ENCODE results near the gene MAJIN. TPM values are rescaled to one million over a fixed set of nuclear protein-coding genes. Genes with fewer than 3 reads are reported as not detected.

Gene MAJIN
- total and polyA plus RNA-seq, 4 donors, result 0.09 to 0.31 TPM; not detected in 2

- WGBS, result 86% methylated on average over 2 of the region's 2 CpGs
- Histone ChIP-seq H3K4me1 (ENCODE audit: control insufficient read depth in 4 of 4, insufficient read depth in 4 of 4, low read length in 3 of 4) (peaks cover 10 to 31% (median 20%) of the 10 kb centered on the region in 4 donors), H3K9ac (ENCODE audit: low read depth in 1 of 2, low read length in 2 of 2) (no peak overlapping the region), H3K27me3 (ENCODE audit: control insufficient read depth in 4 of 4, insufficient read depth in 4 of 4, low read length in 3 of 4) (no peaks in the 10 kb centered on the region), H3K36me3 (ENCODE audit: control insufficient read depth in 4 of 4, insufficient read depth in 3 of 4, low read depth in 1 of 4, low read length in 3 of 4) (no peaks in the 10 kb centered on the region), H3K27ac (ENCODE audit: low read depth in 1 of 2, low read length in 2 of 2) (no peak overlapping the region), H3K4me3 (ENCODE audit: low read depth in 1 of 3, low read length in 3 of 3) (no peak overlapping the region), H3K9me3 (ENCODE audit: control insufficient read depth in 4 of 4, low read length in 3 of 4) (no peaks in the 10 kb centered on the region)
- no peak for TF ChIP-seq YY1 (IDR thresholded peaks at IDR 0.05)
- no peak for TF ChIP-seq ZBTB33 (IDR thresholded peaks at IDR 0.05)
- no peak for TF ChIP-seq CTCF (IDR thresholded peaks at IDR 0.05; ENCODE audit: low read depth, low read length, missing input control)
- TF ChIP-seq REST (IDR thresholded peaks at IDR 0.05), result no peak
- no peak for TF ChIP-seq RAD21 (IDR thresholded peaks at IDR 0.05)
- no peak for TF ChIP-seq SP1 (IDR thresholded peaks at IDR 0.05)
- no peak for DNase-seq (ENCODE audit: low spot score)
Measured at GRCh38 chr11:64920124-64920523, 51.8 kb downstream of the MAJIN start.

- no peak for TF ChIP-seq FOXA1 (IDR thresholded peaks at IDR 0.05)
- no peak for TF ChIP-seq CTCF (IDR thresholded peaks at IDR 0.05; ENCODE audit: low read depth, low read length, missing input control)
- no peak for TF ChIP-seq HNF4A (conservative IDR thresholded peaks at IDR 0.05)
- TF ChIP-seq HNF4G (IDR thresholded peaks at IDR 0.05), result no peak
- TF ChIP-seq ATF3 (IDR thresholded peaks at IDR 0.05), result no peak
- no peak for TF ChIP-seq FOXA2 (IDR thresholded peaks at IDR 0.05)
- no peak for TF ChIP-seq YY1 (IDR thresholded peaks at IDR 0.05)
- 92% methylated on average over 8 of the region's 8 CpGs for WGBS
- Histone ChIP-seq H3K36me3 (ENCODE audit: control insufficient read depth in 4 of 4, insufficient read depth in 3 of 4, low read depth in 1 of 4, low read length in 3 of 4) (no peaks in the 10 kb centered on the region), H3K4me3 (ENCODE audit: low read depth in 1 of 3, low read length in 3 of 3) (no peak overlapping the region), H3K27me3 (ENCODE audit: control insufficient read depth in 4 of 4, insufficient read depth in 4 of 4, low read length in 3 of 4) (no peaks in the 10 kb centered on the region), H3K9me3 (ENCODE audit: control insufficient read depth in 4 of 4, low read length in 3 of 4) (no peaks in the 10 kb centered on the region), H3K4me1 (ENCODE audit: control insufficient read depth in 4 of 4, insufficient read depth in 4 of 4, low read length in 3 of 4) (peaks cover 11 to 29% (median 20%) of the 10 kb centered on the region in 4 donors), H3K27ac (ENCODE audit: low read depth in 1 of 2, low read length in 2 of 2) (no peak overlapping the region), H3K9ac (ENCODE audit: low read depth in 1 of 2, low read length in 2 of 2) (peak overlapping the region in 1 of 2 donors; percentile 4)
- no peak for DNase-seq (ENCODE audit: low spot score)
Measured at GRCh38 chr11:64919627-64920026, 52.3 kb downstream of the MAJIN start.

All from liver (tissue), 9 donors.